HL-60 (cell line): Measurements from ENCODE around the gene EPN2.

Experiments
- DNase-seq, 2 experiments: peaks; one replicate each; pipeline ENCODE4 v3.0.0-alpha.2; 2010 to 2020; ENCODE audit warnings: low read depth in 1 of 2, low spot score in 1 of 2
- H3K27ac ChIP-seq: fragments of 250-450 bp; sonication (Bioruptor Pico); replicated peaks from 2 replicates; pipeline ENCODE4 v1.5.1; 2020; ENCODE audit warnings: mild to moderate bottlenecking, moderate library complexity
- H3K27me3 ChIP-seq: fragments of 250-450 bp; sonication (Bioruptor Pico); 2 replicates; pipeline ENCODE4 v1.5.1; 2021; ENCODE audit warnings: mild to moderate bottlenecking, moderate library complexity; ENCODE audit not compliant: insufficient read depth, poor library complexity, severe bottlenecking
- H3K4me3 ChIP-seq: replicated peaks from 2 replicates; pipeline ENCODE4 v1.5.1; 2011; ENCODE audit warnings: mild to moderate bottlenecking, control low read depth, low read length; ENCODE audit not compliant: insufficient read depth
- GABPA ChIP-seq: IDR thresholded peaks from 2 replicates; pipeline ENCODE4 v1.6.1; 2012; ENCODE audit warnings: low read depth
- POLR2AphosphoS5 ChIP-seq: IDR thresholded peaks from 2 replicates; pipeline ENCODE4 v1.6.1; 2012; ENCODE audit warnings: low read depth
- SPI1 ChIP-seq: IDR thresholded peaks from 2 replicates; pipeline ENCODE4 v1.6.1; 2012; ENCODE audit warnings: low read depth, mild to moderate bottlenecking, borderline replicate concordance
- TF ChIP-seq, protein P1 (sequence below): IDR thresholded peaks from one replicate; pipeline ENCODE4 v1.5.1; 2011; ENCODE audit warnings: low read length, control low read depth, inconsistent platforms; ENCODE audit not compliant: insufficient read depth
- TF ChIP-seq, protein P2 (sequence below): IDR thresholded peaks from 2 replicates; pipeline ENCODE4 v1.6.1; 2012; ENCODE audit warnings: low read depth; ENCODE audit not compliant: insufficient replicate concordance

The EPN2 gene

GRCh38 chr17:19301274-19301951 lies 64.2 kb downstream of the EPN2 start:
- no peak for DNase-seq
- Histone ChIP-seq H3K27me3 (no peaks in the 10 kb centered on the region), H3K4me3 (no peak overlapping the region), H3K27ac (no peak overlapping the region)
- TF ChIP-seq SPI1 (no peak), POLR2AphosphoS5 (no peak), GABPA (no peak)
- TF ChIP-seq, protein P1, sequence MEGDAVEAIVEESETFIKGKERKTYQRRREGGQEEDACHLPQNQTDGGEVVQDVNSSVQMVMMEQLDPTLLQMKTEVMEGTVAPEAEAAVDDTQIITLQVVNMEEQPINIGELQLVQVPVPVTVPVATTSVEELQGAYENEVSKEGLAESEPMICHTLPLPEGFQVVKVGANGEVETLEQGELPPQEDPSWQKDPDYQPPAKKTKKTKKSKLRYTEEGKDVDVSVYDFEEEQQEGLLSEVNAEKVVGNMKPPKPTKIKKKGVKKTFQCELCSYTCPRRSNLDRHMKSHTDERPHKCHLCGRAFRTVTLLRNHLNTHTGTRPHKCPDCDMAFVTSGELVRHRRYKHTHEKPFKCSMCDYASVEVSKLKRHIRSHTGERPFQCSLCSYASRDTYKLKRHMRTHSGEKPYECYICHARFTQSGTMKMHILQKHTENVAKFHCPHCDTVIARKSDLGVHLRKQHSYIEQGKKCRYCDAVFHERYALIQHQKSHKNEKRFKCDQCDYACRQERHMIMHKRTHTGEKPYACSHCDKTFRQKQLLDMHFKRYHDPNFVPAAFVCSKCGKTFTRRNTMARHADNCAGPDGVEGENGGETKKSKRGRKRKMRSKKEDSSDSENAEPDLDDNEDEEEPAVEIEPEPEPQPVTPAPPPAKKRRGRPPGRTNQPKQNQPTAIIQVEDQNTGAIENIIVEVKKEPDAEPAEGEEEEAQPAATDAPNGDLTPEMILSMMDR: no peak
- TF ChIP-seq, protein P2, sequence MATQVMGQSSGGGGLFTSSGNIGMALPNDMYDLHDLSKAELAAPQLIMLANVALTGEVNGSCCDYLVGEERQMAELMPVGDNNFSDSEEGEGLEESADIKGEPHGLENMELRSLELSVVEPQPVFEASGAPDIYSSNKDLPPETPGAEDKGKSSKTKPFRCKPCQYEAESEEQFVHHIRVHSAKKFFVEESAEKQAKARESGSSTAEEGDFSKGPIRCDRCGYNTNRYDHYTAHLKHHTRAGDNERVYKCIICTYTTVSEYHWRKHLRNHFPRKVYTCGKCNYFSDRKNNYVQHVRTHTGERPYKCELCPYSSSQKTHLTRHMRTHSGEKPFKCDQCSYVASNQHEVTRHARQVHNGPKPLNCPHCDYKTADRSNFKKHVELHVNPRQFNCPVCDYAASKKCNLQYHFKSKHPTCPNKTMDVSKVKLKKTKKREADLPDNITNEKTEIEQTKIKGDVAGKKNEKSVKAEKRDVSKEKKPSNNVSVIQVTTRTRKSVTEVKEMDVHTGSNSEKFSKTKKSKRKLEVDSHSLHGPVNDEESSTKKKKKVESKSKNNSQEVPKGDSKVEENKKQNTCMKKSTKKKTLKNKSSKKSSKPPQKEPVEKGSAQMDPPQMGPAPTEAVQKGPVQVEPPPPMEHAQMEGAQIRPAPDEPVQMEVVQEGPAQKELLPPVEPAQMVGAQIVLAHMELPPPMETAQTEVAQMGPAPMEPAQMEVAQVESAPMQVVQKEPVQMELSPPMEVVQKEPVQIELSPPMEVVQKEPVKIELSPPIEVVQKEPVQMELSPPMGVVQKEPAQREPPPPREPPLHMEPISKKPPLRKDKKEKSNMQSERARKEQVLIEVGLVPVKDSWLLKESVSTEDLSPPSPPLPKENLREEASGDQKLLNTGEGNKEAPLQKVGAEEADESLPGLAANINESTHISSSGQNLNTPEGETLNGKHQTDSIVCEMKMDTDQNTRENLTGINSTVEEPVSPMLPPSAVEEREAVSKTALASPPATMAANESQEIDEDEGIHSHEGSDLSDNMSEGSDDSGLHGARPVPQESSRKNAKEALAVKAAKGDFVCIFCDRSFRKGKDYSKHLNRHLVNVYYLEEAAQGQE: no peak

- H3K27ac ChIP-seq: no peak overlapping the region
- TF ChIP-seq GABPA (no peak), POLR2AphosphoS5 (no peak), SPI1 (no peak)
- TF ChIP-seq, protein P1: no peak
- TF ChIP-seq, protein P2: no peak
- no peak overlapping the region for H3K4me3 ChIP-seq
- no peak for DNase-seq
- no peaks in the 10 kb centered on the region for H3K27me3 ChIP-seq
Observed at GRCh38 chr17:19301973-19302372, 64.8 kb downstream of the EPN2 start.

- TF ChIP-seq, protein P2: no peak
- TF ChIP-seq GABPA: no peak
- TF ChIP-seq POLR2AphosphoS5: no peak
- no peak for TF ChIP-seq SPI1
- Histone ChIP-seq H3K27me3 (no peaks in the 10 kb centered on the region), H3K27ac (no peak overlapping the region), H3K4me3 (no peak overlapping the region)
- peak in 1 of 2 experiments; percentile 63 for DNase-seq
Observed at GRCh38 chr17:19302791-19303331, 65.7 kb downstream of the EPN2 start.
